Dedifferentiated amniotic fluid mesenchymal stem cell (primary cell): Measurements from ENCODE around the gene DIPK1A.
"Not testable (repeated sequence)": the region's sequence is repeated elsewhere in the genome, so short reads cannot be mapped to it uniquely, and the experiment has no call there.

Experiments
- DNase-seq: peaks from one replicate; pipeline ENCODE4 v3.0.0-alpha.2; 2016; ENCODE audit errors: extremely low spot score

Gene DIPK1A

GRCh38 chr1:92921031-92922023 lies 39.9 kb downstream of the DIPK1A start:
- DNase-seq, result no peak

- DNase-seq, result peak; percentile 72
These were observed 44.4 kb downstream of the DIPK1A start for GRCh38 chr1:92916899-92917298.

- DNase-seq, result no peak
These were observed 45.7 kb downstream of the DIPK1A start for GRCh38 chr1:92915547-92915946.

- DNase-seq, result no peak
These were observed 48.0 kb downstream of the DIPK1A start for GRCh38 chr1:92913093-92913819.

GRCh38 chr1:92910081-92910480 lies 51.2 kb downstream of the DIPK1A start:
- DNase-seq, result no peak

GRCh38 chr1:92909321-92909720 lies 51.9 kb downstream of the DIPK1A start:
- DNase-seq, result peak; percentile 22

GRCh38 chr1:92907949-92908684 lies 53.1 kb downstream of the DIPK1A start:
- DNase-seq, result no peak

GRCh38 chr1:92903765-92904164 lies 57.5 kb downstream of the DIPK1A start:
- DNase-seq, result no peak

GRCh38 chr1:92902406-92902744 lies 58.9 kb downstream of the DIPK1A start:
- no peak for DNase-seq

- DNase-seq, result no peak
These were observed 59.4 kb downstream of the DIPK1A start for GRCh38 chr1:92901699-92902405.

GRCh38 chr1:92901126-92901525 lies 60.1 kb downstream of the DIPK1A start:
- no peak for DNase-seq

GRCh38 chr1:92900539-92900938 lies 60.7 kb downstream of the DIPK1A start:
- no peak for DNase-seq

- DNase-seq, result no peak
These were observed 61.5 kb downstream of the DIPK1A start for GRCh38 chr1:92899780-92900179.

GRCh38 chr1:92898053-92898452 lies 63.2 kb downstream of the DIPK1A start:
- DNase-seq, result not testable (repeated sequence)

GRCh38 chr1:92887465-92887864 lies 73.8 kb downstream of the DIPK1A start:
- no peak for DNase-seq

GRCh38 chr1:92886886-92887419 lies 74.3 kb downstream of the DIPK1A start:
- DNase-seq, result no peak

GRCh38 chr1:92884195-92884594 lies 77.1 kb downstream of the DIPK1A start:
- DNase-seq, result no peak

GRCh38 chr1:92883297-92883696 lies 78.0 kb downstream of the DIPK1A start:
- DNase-seq, result no peak

- no peak for DNase-seq
These were observed 78.4 kb downstream of the DIPK1A start for GRCh38 chr1:92882819-92883218.

GRCh38 chr1:92881391-92881790 lies 79.9 kb downstream of the DIPK1A start:
- no peak for DNase-seq

GRCh38 chr1:92879316-92879968 lies 81.8 kb downstream of the DIPK1A start:
- no peak for DNase-seq
